A549 (cell line): ENCODE results near the gene ADTRP. TPM values are rescaled to one million over a fixed set of nuclear protein-coding genes. Genes with fewer than 3 reads are reported as not detected.

Experiments
- ATAC-seq, 2 experiments: fragments of 200-7000 bp in 1 of 2; fragments of >200 bp in 1 of 2; cut with Nextera tagmentation in 1 of 2; cut with Tn5 transposase in 1 of 2; 3 replicates each; pipeline versions ENCODE4 v1.8.0 to v1.9.1; 2018 to 2020; ENCODE audit warnings: mild to moderate bottlenecking in 1 of 2, moderate library complexity in 1 of 2
- CTCF ChIA-PET: fragments of 300-600 bp; sonication (Branson Sonifier 250); formaldehyde crosslinking; extraction: SDS; loops from one replicate; lab custom pipeline; 2021; ENCODE audit warnings: antibody characterized with exemption, inconsistent platforms; lab: Yijun Ruan, JAX
- POLR2A ChIA-PET: fragments of 350-600 bp; formaldehyde crosslinking; extraction: SDS; loops from one replicate; lab custom pipeline; 2021; ENCODE audit warnings: antibody characterized with exemption, inconsistent platforms; lab: Yijun Ruan, JAX
- DNase-seq, 2 experiments: peaks; one replicate each; pipeline versions ENCODE4 v3.0.0 to v3.0.0-alpha.2; 2011 to 2016; ENCODE audit warnings: low read depth in 1 of 2, low spot score in 1 of 2
- FAIRE-seq: peaks from 2 replicates; lab custom pipeline; 2011; peaks lifted over from hg19 to GRCh38; lab: Jason Lieb, UNC
- H3K27ac ChIP-seq, 2 experiments: fragments of >200 bp; sonication (Bioruptor Twin); formaldehyde crosslinking; 3 replicates each; pipeline ENCODE4 v1.5.1; 2016 to 2017
- H3K4me1 ChIP-seq: fragments of >200 bp; sonication (Bioruptor Twin); formaldehyde crosslinking; 3 replicates; pipeline ENCODE4 v1.6.1; 2016
- H3K4me2 ChIP-seq: fragments of >200 bp; sonication (Bioruptor Twin); formaldehyde crosslinking; 3 replicates; pipeline ENCODE4 v1.6.1; 2016
- H3K4me3 ChIP-seq: fragments of >200 bp; sonication (Bioruptor Twin); formaldehyde crosslinking; 3 replicates; pipeline ENCODE4 v1.5.1; 2016
- H3K9me3 ChIP-seq: fragments of >200 bp; sonication (Bioruptor Twin); formaldehyde crosslinking; 3 replicates; pipeline ENCODE4 v1.6.1; 2016
- BHLHE40 ChIP-seq: IDR thresholded peaks from 2 replicates; pipeline ENCODE4 v1.6.1; 2012; ENCODE audit warnings: low read depth, low read length, inconsistent platforms
- CBX2 ChIP-seq: fragments of 200-600 bp; sonication (generic); IDR thresholded peaks from 2 replicates; pipeline ENCODE4 v1.6.1; 2016; ENCODE audit warnings: low read depth, mild to moderate bottlenecking, borderline replicate concordance
- CHD2 ChIP-seq: fragments of 150-350 bp; IDR thresholded peaks from 2 replicates; pipeline ENCODE4 v1.6.1; 2014; ENCODE audit warnings: low read length; ENCODE audit not compliant: partially characterized antibody
- CHD4 ChIP-seq: fragments of 200-600 bp; sonication (generic); IDR thresholded peaks from 2 replicates; pipeline ENCODE4 v1.6.1; 2016; ENCODE audit warnings: antibody characterized with exemption, mild to moderate bottlenecking, borderline replicate concordance
- EHF ChIP-seq: fragments of 250-450 bp; sonication (Bioruptor Pico); IDR thresholded peaks from 2 replicates; pipeline ENCODE4 v1.5.0; 2020; ENCODE audit warnings: mild to moderate bottlenecking
- EHMT2 ChIP-seq: fragments of 200-600 bp; sonication (generic); IDR thresholded peaks from 2 replicates; pipeline ENCODE4 v1.6.1; 2016; ENCODE audit warnings: antibody characterized with exemption, low read depth, mild to moderate bottlenecking, moderate library complexity
- ELK1 ChIP-seq: fragments of 150-350 bp; IDR thresholded peaks from 2 replicates; pipeline ENCODE4 v1.6.1; 2014; ENCODE audit warnings: low read depth, mild to moderate bottlenecking, low read length
- ESRRA ChIP-seq: fragments of 150-350 bp; IDR thresholded peaks from 2 replicates; pipeline ENCODE4 v1.6.1; 2014; ENCODE audit warnings: mild to moderate bottlenecking, low read length, borderline replicate concordance
- FOSL2 ChIP-seq, 2 experiments: fragments of 450-650 bp in 1 of 2; fragments of >200 bp in 1 of 2; sonication (Bioruptor Twin) in 1 of 2; formaldehyde crosslinking; IDR thresholded peaks; 2 replicates each; pipeline versions ENCODE4 v1.5.0 to v1.6.1; 2016 to 2020; ENCODE audit warnings: mild to moderate bottlenecking in 1 of 2, moderate library complexity in 1 of 2
- FOXS1 ChIP-seq: fragments of 250-450 bp; sonication (Bioruptor Pico); IDR thresholded peaks from 2 replicates; pipeline ENCODE4 v1.5.0; 2020; ENCODE audit warnings: mild to moderate bottlenecking, moderate library complexity
- HMGXB4 ChIP-seq: fragments of 250-450 bp; sonication (Bioruptor Pico); IDR thresholded peaks from 2 replicates; pipeline ENCODE4 v1.5.0; 2021; ENCODE audit warnings: mild to moderate bottlenecking, moderate library complexity, borderline replicate concordance
- HOXA7 ChIP-seq: fragments of 250-450 bp; sonication (Bioruptor Pico); IDR thresholded peaks from 2 replicates; pipeline ENCODE4 v1.5.0; 2020; ENCODE audit warnings: mild to moderate bottlenecking, moderate library complexity
- HOXB13 ChIP-seq: fragments of 250-450 bp; sonication (Bioruptor Pico); IDR thresholded peaks from 2 replicates; pipeline ENCODE4 v1.5.0; 2020; ENCODE audit warnings: low read depth, mild to moderate bottlenecking, moderate library complexity
- HOXB5 ChIP-seq: fragments of 250-450 bp; sonication (Bioruptor Pico); IDR thresholded peaks from 2 replicates; pipeline ENCODE4 v1.5.0; 2020; ENCODE audit warnings: mild to moderate bottlenecking, moderate library complexity
- JUN ChIP-seq, 2 experiments: fragments of >200 bp; sonication (Bioruptor Twin); formaldehyde crosslinking; IDR thresholded peaks; 2 replicates in 1 of 2; 3 replicates in 1 of 2; pipeline ENCODE4 v1.6.1; 2016 to 2017
- KDM5A ChIP-seq: fragments of 200-600 bp; sonication (generic); IDR thresholded peaks from 2 replicates; pipeline ENCODE4 v1.6.1; 2016; ENCODE audit warnings: antibody characterized with exemption, mild to moderate bottlenecking
- MAFK ChIP-seq: fragments of 450-650 bp; IDR thresholded peaks from 2 replicates; pipeline ENCODE4 v1.6.1; 2014; ENCODE audit not compliant: partially characterized antibody
- NPAS2 ChIP-seq: fragments of 250-450 bp; sonication (Bioruptor Pico); IDR thresholded peaks from 2 replicates; pipeline ENCODE4 v1.8.0; 2022; ENCODE audit warnings: mild to moderate bottlenecking, moderate library complexity, borderline replicate concordance
- NR3C1 ChIP-seq: fragments of >200 bp; sonication (Bioruptor Twin); formaldehyde crosslinking; IDR thresholded peaks from 3 replicates; pipeline ENCODE4 v1.6.1; 2017
- PBX3 ChIP-seq: IDR thresholded peaks from 2 replicates; pipeline ENCODE4 v1.6.1; 2012
- POLR2A ChIP-seq: IDR thresholded peaks from 2 replicates; pipeline ENCODE4 v1.6.1; 2012; ENCODE audit warnings: mild to moderate bottlenecking, low read length
- POLR2AphosphoS2 ChIP-seq: conservative IDR thresholded peaks from 2 replicates; pipeline ENCODE4 v1.6.1; 2012; ENCODE audit warnings: low read length, improper control_type of control experiment, inconsistent platforms
- RNF2 ChIP-seq: fragments of 200-600 bp; sonication (generic); IDR thresholded peaks from 2 replicates; pipeline ENCODE4 v1.6.1; 2016; ENCODE audit warnings: low read depth, mild to moderate bottlenecking, antibody characterized with exemption, moderate library complexity, borderline replicate concordance
- SREBF2 ChIP-seq: fragments of 450-650 bp; IDR thresholded peaks from 2 replicates; pipeline ENCODE4 v1.6.1; 2014; ENCODE audit warnings: mild to moderate bottlenecking, moderate library complexity
- TFCP2L1 ChIP-seq: fragments of 250-450 bp; sonication (Bioruptor Pico); IDR thresholded peaks from 2 replicates; pipeline ENCODE4 v1.5.0; 2021; ENCODE audit warnings: mild to moderate bottlenecking
- TP53 ChIP-seq: fragments of 250-450 bp; sonication (Bioruptor Pico); IDR thresholded peaks from 2 replicates; pipeline ENCODE4 v1.5.0; 2021; ENCODE audit warnings: mild to moderate bottlenecking, moderate library complexity
- ZSCAN20 ChIP-seq: fragments of 250-450 bp; sonication (Bioruptor Pico); IDR thresholded peaks from 2 replicates; pipeline ENCODE4 v1.8.0; 2022; ENCODE audit warnings: mild to moderate bottlenecking, moderate library complexity
- WGBS: methylation state at CpG from one replicate; pipeline ENCODE4 v1.1.6; 2017; ENCODE audit errors: missing lambda C conversion rate; 5-methylcytosine and 5-hydroxymethylcytosine counted together
- polyA plus RNA-seq, 4 experiments: library from polyadenylated mRNA; depleted of rRNA in 3 of 4; stranded (reverse); fragments of >200 nt; fragmentation: RNase III in 1 of 4; extraction: RNeasy Plus Mini Kit Qiagen cat#74134 plus additional on column Dnase treatment in 1 of 4; gene quantifications; 2 replicates in 3 of 4; 3 replicates in 1 of 4; pipeline ENCODE4 v1.2.3, GENCODE V29; 2011 to 2017
- TF ChIP-seq, protein P1 (sequence below): fragments of 200-600 bp; sonication (generic); IDR thresholded peaks from 2 replicates; pipeline ENCODE4 v1.6.1; 2016; ENCODE audit warnings: antibody characterized with exemption, mild to moderate bottlenecking, moderate library complexity
- TF ChIP-seq, protein P2 (sequence below): fragments of >200 bp; sonication (Bioruptor Twin); formaldehyde crosslinking; IDR thresholded peaks from 3 replicates; pipeline ENCODE4 v1.5.1; 2016
- TF ChIP-seq, protein P3 (sequence below): IDR thresholded peaks from 2 replicates; pipeline ENCODE4 v1.6.1; 2012

ADTRP gene
- polyA plus RNA-seq, 2 of the 4 experiments (the other 2 are of a cell fraction): 0.57 to 0.59 TPM

GRCh38 chr6:11766589-11767450 lies 11.8 kb downstream of the ADTRP start:
- WGBS: 28% methylated on average over 8 of the region's 8 CpGs
- DNase-seq (peak; percentile 70 to 87), ATAC-seq (peak; percentile 71 to 84), FAIRE-seq (no peak)
- 0 out of 3 replicates have a peak, but pooled peaks cover 3% of the 10 kb centered on the region for H3K9me3 ChIP-seq
- peak overlapping the region; percentile 60 for H3K4me2 ChIP-seq
- CTCF ChIA-PET: interaction anchor here (1.5 to 2.0 kb wide), 2 partner anchors 67 to 111 kb away, joined by 4 read pairs; no protein-coding TSS in a partner anchor
- peaks cover 60% of the 10 kb centered on the region for H3K4me1 ChIP-seq
- no peak overlapping the region for H3K4me3 ChIP-seq
- peak overlapping the region; percentile 83 to 92 for H3K27ac ChIP-seq
- POLR2A ChIA-PET: interaction anchor here (1.6 kb wide), 1 partner anchor 246 kb away, joined by 4 read pairs; no protein-coding TSS in a partner anchor
- TF ChIP-seq NPAS2 (CRISPR knock-in tag) (no peak), EHF (CRISPR knock-in tag) (no peak), CHD4 (no peak), TFCP2L1 (no peak), CBX2 (no peak), HOXB5 (CRISPR knock-in tag) (0 out of 2 replicates have a peak, but pooled peaks have one; percentile 29), ZSCAN20 (CRISPR knock-in tag) (no peak), FOSL2 (IDR thresholded peaks at IDR 0.05) (peak; percentile 70), FOSL2 (CRISPR knock-in tag; IDR thresholded peaks at IDR 0.05) (peak; percentile 89), SREBF2 (no peak), JUN (IDR thresholded peaks at IDR 0.05) (peak in 1 of 2 experiments; percentile 69; a peak in 1 of 5 replicates), RNF2 (no peak), ELK1 (no peak), CHD2 (no peak), KDM5A (no peak), HMGXB4 (CRISPR knock-in tag) (no peak), PBX3 (no peak), TP53 (no peak), MAFK (peak; percentile 22), POLR2AphosphoS2 (no peak), POLR2A (no peak), HOXA7 (CRISPR knock-in tag) (no peak), HOXB13 (no peak), ESRRA (no peak), BHLHE40 (peak; percentile 29; the same call in 1 of the 2 replicates), NR3C1 (no peak), EHMT2 (no peak), FOXS1 (CRISPR knock-in tag) (no peak)
- TF ChIP-seq, protein P1, sequence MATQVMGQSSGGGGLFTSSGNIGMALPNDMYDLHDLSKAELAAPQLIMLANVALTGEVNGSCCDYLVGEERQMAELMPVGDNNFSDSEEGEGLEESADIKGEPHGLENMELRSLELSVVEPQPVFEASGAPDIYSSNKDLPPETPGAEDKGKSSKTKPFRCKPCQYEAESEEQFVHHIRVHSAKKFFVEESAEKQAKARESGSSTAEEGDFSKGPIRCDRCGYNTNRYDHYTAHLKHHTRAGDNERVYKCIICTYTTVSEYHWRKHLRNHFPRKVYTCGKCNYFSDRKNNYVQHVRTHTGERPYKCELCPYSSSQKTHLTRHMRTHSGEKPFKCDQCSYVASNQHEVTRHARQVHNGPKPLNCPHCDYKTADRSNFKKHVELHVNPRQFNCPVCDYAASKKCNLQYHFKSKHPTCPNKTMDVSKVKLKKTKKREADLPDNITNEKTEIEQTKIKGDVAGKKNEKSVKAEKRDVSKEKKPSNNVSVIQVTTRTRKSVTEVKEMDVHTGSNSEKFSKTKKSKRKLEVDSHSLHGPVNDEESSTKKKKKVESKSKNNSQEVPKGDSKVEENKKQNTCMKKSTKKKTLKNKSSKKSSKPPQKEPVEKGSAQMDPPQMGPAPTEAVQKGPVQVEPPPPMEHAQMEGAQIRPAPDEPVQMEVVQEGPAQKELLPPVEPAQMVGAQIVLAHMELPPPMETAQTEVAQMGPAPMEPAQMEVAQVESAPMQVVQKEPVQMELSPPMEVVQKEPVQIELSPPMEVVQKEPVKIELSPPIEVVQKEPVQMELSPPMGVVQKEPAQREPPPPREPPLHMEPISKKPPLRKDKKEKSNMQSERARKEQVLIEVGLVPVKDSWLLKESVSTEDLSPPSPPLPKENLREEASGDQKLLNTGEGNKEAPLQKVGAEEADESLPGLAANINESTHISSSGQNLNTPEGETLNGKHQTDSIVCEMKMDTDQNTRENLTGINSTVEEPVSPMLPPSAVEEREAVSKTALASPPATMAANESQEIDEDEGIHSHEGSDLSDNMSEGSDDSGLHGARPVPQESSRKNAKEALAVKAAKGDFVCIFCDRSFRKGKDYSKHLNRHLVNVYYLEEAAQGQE: no peak
- TF ChIP-seq, protein P2, sequence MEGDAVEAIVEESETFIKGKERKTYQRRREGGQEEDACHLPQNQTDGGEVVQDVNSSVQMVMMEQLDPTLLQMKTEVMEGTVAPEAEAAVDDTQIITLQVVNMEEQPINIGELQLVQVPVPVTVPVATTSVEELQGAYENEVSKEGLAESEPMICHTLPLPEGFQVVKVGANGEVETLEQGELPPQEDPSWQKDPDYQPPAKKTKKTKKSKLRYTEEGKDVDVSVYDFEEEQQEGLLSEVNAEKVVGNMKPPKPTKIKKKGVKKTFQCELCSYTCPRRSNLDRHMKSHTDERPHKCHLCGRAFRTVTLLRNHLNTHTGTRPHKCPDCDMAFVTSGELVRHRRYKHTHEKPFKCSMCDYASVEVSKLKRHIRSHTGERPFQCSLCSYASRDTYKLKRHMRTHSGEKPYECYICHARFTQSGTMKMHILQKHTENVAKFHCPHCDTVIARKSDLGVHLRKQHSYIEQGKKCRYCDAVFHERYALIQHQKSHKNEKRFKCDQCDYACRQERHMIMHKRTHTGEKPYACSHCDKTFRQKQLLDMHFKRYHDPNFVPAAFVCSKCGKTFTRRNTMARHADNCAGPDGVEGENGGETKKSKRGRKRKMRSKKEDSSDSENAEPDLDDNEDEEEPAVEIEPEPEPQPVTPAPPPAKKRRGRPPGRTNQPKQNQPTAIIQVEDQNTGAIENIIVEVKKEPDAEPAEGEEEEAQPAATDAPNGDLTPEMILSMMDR: no peak
- TF ChIP-seq, protein P3, sequence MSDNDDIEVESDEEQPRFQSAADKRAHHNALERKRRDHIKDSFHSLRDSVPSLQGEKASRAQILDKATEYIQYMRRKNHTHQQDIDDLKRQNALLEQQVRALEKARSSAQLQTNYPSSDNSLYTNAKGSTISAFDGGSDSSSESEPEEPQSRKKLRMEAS: peak; percentile 88
